ENCODE data around the gene PRICKLE1. TPM values are rescaled to one million over a fixed set of nuclear protein-coding genes. Genes with fewer than 3 reads are reported as not detected.

PRICKLE1 gene
- total and polyA plus RNA-seq, 2 of the 4 experiments (the other 2 are of a cell fraction) = 21.3 to 21.7 TPM

GRCh38 chr12:42442311-42442759 lies 147.2 kb downstream of the PRICKLE1 start:
- Histone ChIP-seq H2AK5ac (ENCODE audit: low read depth, low read length) (no peak overlapping the region), H2AFZ (replicated peaks; ENCODE audit: low read length, poor library complexity) (no peak overlapping the region), H3K4me1 (ENCODE audit: control insufficient read depth, insufficient read depth, low read length) (no peaks in the 10 kb centered on the region; the same call in 1 of the 2 replicates), H4K5ac (ENCODE audit: low read depth, low read length) (no peak overlapping the region), H3K4me3 (ENCODE audit: insufficient read depth, low read depth, low read length) (no peak overlapping the region), H3K36me3 (ENCODE audit: control insufficient read depth, insufficient read depth, low read length) (peaks cover 19% of the 10 kb centered on the region), H3K79me1 (ENCODE audit: low read depth in 1 of 2, low read length in 2 of 2) (no peaks in the 10 kb centered on the region; a peak in 1 of 4 replicates), H4K20me1 (ENCODE audit: insufficient read depth, low read length) (no peaks in the 10 kb centered on the region), H3K27me3 (ENCODE audit: control insufficient read depth, insufficient read depth, low read length) (no peaks in the 10 kb centered on the region), H2BK15ac (ENCODE audit: low read depth, low read length) (no peak overlapping the region), H3K9ac (ENCODE audit: low read depth, low read length) (no peak overlapping the region), H3K14ac (replicated peaks; ENCODE audit: low read depth, low read length) (no peak overlapping the region), H3K18ac (ENCODE audit: low read depth, low read length) (no peak overlapping the region), H3K4ac (ENCODE audit: low read depth, low read length) (no peak overlapping the region), H3K9me1 (ENCODE audit: insufficient read depth, low read length) (no peaks in the 10 kb centered on the region), H2BK20ac (ENCODE audit: low read depth, low read length) (no peak overlapping the region), H3K27ac (ENCODE audit: insufficient read depth, low read length) (no peak overlapping the region), H4K8ac (ENCODE audit: low read depth in 2 of 2, low read length in 2 of 2) (no peak overlapping the region), H2BK120ac (ENCODE audit: low read depth, low read length) (no peak overlapping the region), H2AK9ac (replicated peaks; ENCODE audit: low read depth, low read length, poor library complexity) (no peak overlapping the region), H3K9me3 (ENCODE audit: control insufficient read depth, insufficient read depth, low read length) (0 out of 2 replicates have a peak, but pooled peaks cover 2% of the 10 kb centered on the region), H4K91ac (ENCODE audit: insufficient read depth, low read depth, low read length) (no peak overlapping the region), H3K56ac (ENCODE audit: extremely low read depth, insufficient read depth, low read length) (no peak overlapping the region), H2BK5ac (ENCODE audit: low read depth, low read length, poor library complexity, severe bottlenecking) (no peak overlapping the region), H3K23ac (ENCODE audit: low read depth, low read length) (no peak overlapping the region), H3K4me2 (ENCODE audit: low read depth, low read length) (no peak overlapping the region)
- WGBS, 2 experiments (ENCODE audit: extremely low coverage in 2 of 2, insufficient read length in 1 of 2) = 87% methylated on average over 3 of the region's 19 CpGs; no CpG with 5 or more reads in 1 of the 2 experiments
- TF ChIP-seq CTCF (conservative IDR thresholded peaks at IDR 0.05; ENCODE audit: low read depth, low read length) (no peak), CEBPB (IDR thresholded peaks at IDR 0.05; ENCODE audit: low read depth, low read length) (no peak), MXI1 (IDR thresholded peaks at IDR 0.05; ENCODE audit: borderline replicate concordance, low read depth, low read length) (no peak), FOS (IDR thresholded peaks at IDR 0.05; ENCODE audit: low read depth, low read length) (no peak), ELK1 (IDR thresholded peaks at IDR 0.05; ENCODE audit: borderline replicate concordance, low read depth, low read length) (no peak), NFE2L2 (IDR thresholded peaks at IDR 0.05; ENCODE audit: low read depth, low read length) (no peak), RAD21 (IDR thresholded peaks at IDR 0.05; ENCODE audit: low read length) (no peak), RCOR1 (IDR thresholded peaks at IDR 0.05; ENCODE audit: insufficient replicate concordance, low read length) (no peak), POLR2A (IDR thresholded peaks at IDR 0.05; ENCODE audit: low read depth, low read length) (no peak), SMC3 (IDR thresholded peaks at IDR 0.05; ENCODE audit: low read depth, low read length) (no peak), MAZ (IDR thresholded peaks at IDR 0.05; ENCODE audit: borderline replicate concordance, low read depth, low read length) (no peak), RFX5 (IDR thresholded peaks at IDR 0.05; ENCODE audit: low read depth, low read length) (no peak), CHD1 (IDR thresholded peaks at IDR 0.05; ENCODE audit: low read depth, low read length) (no peak), USF2 (IDR thresholded peaks at IDR 0.05; ENCODE audit: low read depth, low read length) (no peak), BHLHE40 (IDR thresholded peaks at IDR 0.05; ENCODE audit: low read depth, low read length) (no peak), MAFK (IDR thresholded peaks at IDR 0.05; ENCODE audit: low read depth, low read length) (no peak)
- ATAC-seq (ENCODE audit: low read depth) (no peak), DNase-seq (no peak)
- CTCF ChIA-PET = no interaction called here
- BruUV-seq (replicated peaks) = no TSS peak
- intact Hi-C loops (cut with micrococcal nuclease) = no loop called here
- POLR2A ChIA-PET (ENCODE audit: unreplicated experiment) = no interaction called here
- in situ Hi-C loops (cut with MboI; ENCODE audit: low sequenced_read_pairs) = no loop called here
- dilution Hi-C loops (cut with HindIII; ENCODE audit: low sequenced_read_pairs, unreplicated experiment) = no loop called here
